ENCODE results near the gene C10orf90. TPM values are rescaled to one million over a fixed set of nuclear protein-coding genes. Genes with fewer than 3 reads are reported as not detected.

Gene C10orf90
- total RNA-seq, 2 experiments from 2014 or later: not detected

GRCh38 chr10:126629925-126630624 is 40.4 kb downstream of the C10orf90 start:
- Mint-ChIP-seq H3K4me3 (no peak overlapping the region), H3K9me3 (no peaks in the 10 kb centered on the region), H3K27ac (no peak overlapping the region), H3K4me1 (no peaks in the 10 kb centered on the region), H3K36me3 (no peaks in the 10 kb centered on the region), H3K27me3 (peaks cover 4% of the 10 kb centered on the region)
- DNase-seq: no peak

GRCh38 chr10:126628746-126629145 is 41.7 kb downstream of the C10orf90 start:
- Mint-ChIP-seq H3K4me3 (no peak overlapping the region), H3K27ac (no peak overlapping the region), H3K27me3 (peaks cover 4% of the 10 kb centered on the region), H3K36me3 (no peaks in the 10 kb centered on the region), H3K4me1 (no peaks in the 10 kb centered on the region), H3K9me3 (no peaks in the 10 kb centered on the region)
- no peak for DNase-seq

- Mint-ChIP-seq H3K4me1 (no peaks in the 10 kb centered on the region), H3K9me3 (no peaks in the 10 kb centered on the region), H3K27me3 (peaks cover 4% of the 10 kb centered on the region), H3K27ac (no peak overlapping the region), H3K4me3 (no peak overlapping the region), H3K36me3 (no peaks in the 10 kb centered on the region)
- no peak for DNase-seq
Observed at GRCh38 chr10:126621846-126622245, 48.6 kb downstream of the C10orf90 start.

GRCh38 chr10:126618466-126618865 is 52.0 kb downstream of the C10orf90 start:
- no peak for DNase-seq
- Mint-ChIP-seq H3K9me3 (no peaks in the 10 kb centered on the region), H3K36me3 (no peaks in the 10 kb centered on the region), H3K27me3 (peaks cover 4% of the 10 kb centered on the region), H3K27ac (no peak overlapping the region), H3K4me3 (no peak overlapping the region), H3K4me1 (no peaks in the 10 kb centered on the region)

GRCh38 chr10:126617733-126618132 is 52.8 kb downstream of the C10orf90 start:
- Mint-ChIP-seq H3K27ac (no peak overlapping the region), H3K4me1 (no peaks in the 10 kb centered on the region), H3K9me3 (no peaks in the 10 kb centered on the region), H3K4me3 (no peak overlapping the region), H3K27me3 (peaks cover 4% of the 10 kb centered on the region), H3K36me3 (no peaks in the 10 kb centered on the region)
- DNase-seq: no peak

- DNase-seq: no peak
- Mint-ChIP-seq H3K9me3 (no peaks in the 10 kb centered on the region), H3K4me1 (no peaks in the 10 kb centered on the region), H3K36me3 (no peaks in the 10 kb centered on the region), H3K4me3 (no peak overlapping the region), H3K27ac (no peak overlapping the region), H3K27me3 (no peaks in the 10 kb centered on the region)
Observed at GRCh38 chr10:126617208-126617607, 53.3 kb downstream of the C10orf90 start.

GRCh38 chr10:126616737-126617136 is 53.8 kb downstream of the C10orf90 start:
- Mint-ChIP-seq H3K27me3 (no peaks in the 10 kb centered on the region), H3K27ac (no peak overlapping the region), H3K9me3 (no peaks in the 10 kb centered on the region), H3K4me1 (no peaks in the 10 kb centered on the region), H3K36me3 (no peaks in the 10 kb centered on the region), H3K4me3 (no peak overlapping the region)
- DNase-seq: no peak

- Mint-ChIP-seq H3K9me3 (no peaks in the 10 kb centered on the region), H3K36me3 (no peaks in the 10 kb centered on the region), H3K27ac (no peak overlapping the region), H3K4me1 (no peaks in the 10 kb centered on the region), H3K4me3 (no peak overlapping the region), H3K27me3 (no peaks in the 10 kb centered on the region)
- DNase-seq: no peak
Observed at GRCh38 chr10:126611303-126611702, 59.2 kb downstream of the C10orf90 start.

GRCh38 chr10:126609566-126609965 is 60.9 kb downstream of the C10orf90 start:
- H3K4me1 Mint-ChIP-seq: no peaks in the 10 kb centered on the region

GRCh38 chr10:126599949-126600682 is 70.4 kb downstream of the C10orf90 start:
- no peak for DNase-seq
- Mint-ChIP-seq H3K27ac (no peak overlapping the region), H3K4me1 (no peaks in the 10 kb centered on the region), H3K36me3 (no peaks in the 10 kb centered on the region), H3K9me3 (no peaks in the 10 kb centered on the region), H3K4me3 (no peak overlapping the region), H3K27me3 (no peaks in the 10 kb centered on the region)

More at GRCh38 chr10:126609566-126609965, 60.9 kb downstream of the C10orf90 start:
- H3K9me3 Mint-ChIP-seq: no peaks in the 10 kb centered on the region
- H3K4me3 Mint-ChIP-seq: no peak overlapping the region
- H3K27me3 Mint-ChIP-seq: no peaks in the 10 kb centered on the region
- H3K27ac Mint-ChIP-seq: no peak overlapping the region
- no peaks in the 10 kb centered on the region for H3K36me3 Mint-ChIP-seq
- no peak for DNase-seq

GRCh38 chr10:126598009-126598408 is 72.5 kb downstream of the C10orf90 start:
- DNase-seq: no peak

GRCh38 chr10:126597211-126597610 is 73.3 kb downstream of the C10orf90 start:
- no peaks in the 10 kb centered on the region for H3K27me3 Mint-ChIP-seq
- H3K9me3 Mint-ChIP-seq: no peaks in the 10 kb centered on the region
- no peak overlapping the region for H3K4me3 Mint-ChIP-seq
- DNase-seq: no peak
- H3K27ac Mint-ChIP-seq: no peak overlapping the region
- no peaks in the 10 kb centered on the region for H3K36me3 Mint-ChIP-seq
- no peaks in the 10 kb centered on the region for H3K4me1 Mint-ChIP-seq

More at GRCh38 chr10:126598009-126598408, 72.5 kb downstream of the C10orf90 start:
- Mint-ChIP-seq H3K4me3 (no peak overlapping the region), H3K36me3 (no peaks in the 10 kb centered on the region), H3K27me3 (no peaks in the 10 kb centered on the region), H3K4me1 (no peaks in the 10 kb centered on the region), H3K9me3 (no peaks in the 10 kb centered on the region), H3K27ac (no peak overlapping the region)

GRCh38 chr10:126596472-126597016 is 73.9 kb downstream of the C10orf90 start:
- Mint-ChIP-seq H3K27me3 (no peaks in the 10 kb centered on the region), H3K27ac (no peak overlapping the region), H3K4me1 (no peaks in the 10 kb centered on the region), H3K4me3 (no peak overlapping the region), H3K36me3 (no peaks in the 10 kb centered on the region), H3K9me3 (no peaks in the 10 kb centered on the region)
- DNase-seq: no peak

- no peaks in the 10 kb centered on the region for H3K27me3 Mint-ChIP-seq
- no peaks in the 10 kb centered on the region for H3K9me3 Mint-ChIP-seq
- no peaks in the 10 kb centered on the region for H3K36me3 Mint-ChIP-seq
- no peak overlapping the region for H3K27ac Mint-ChIP-seq
- no peaks in the 10 kb centered on the region for H3K4me1 Mint-ChIP-seq
- DNase-seq: no peak
- H3K4me3 Mint-ChIP-seq: no peak overlapping the region
Observed at GRCh38 chr10:126595160-126595559, 75.3 kb downstream of the C10orf90 start.

- DNase-seq: no peak
- H3K36me3 Mint-ChIP-seq: no peaks in the 10 kb centered on the region
- no peak overlapping the region for H3K4me3 Mint-ChIP-seq
- H3K9me3 Mint-ChIP-seq: no peaks in the 10 kb centered on the region
- no peak overlapping the region for H3K27ac Mint-ChIP-seq
- no peaks in the 10 kb centered on the region for H3K4me1 Mint-ChIP-seq
- no peaks in the 10 kb centered on the region for H3K27me3 Mint-ChIP-seq
Observed at GRCh38 chr10:126593968-126594701, 76.4 kb downstream of the C10orf90 start.

All from activated naive CD8-positive, alpha-beta T cell treated with anti-CD3 and anti-CD28 coated beads for 36 hours (primary cell).